GM10248 (cell line): Measurements from ENCODE around the gene SLC9A8.

Source experiments
- CTCF ChIA-PET: fragments of 300-600 bp; sonication (Branson Sonifier 250); formaldehyde crosslinking; extraction: SDS; loops from one replicate; lab custom pipeline; 2021; ENCODE audit warnings: antibody characterized with exemption; lab: Yijun Ruan, JAX
- POLR2A ChIA-PET: fragments of 350-650 bp; sonication (Branson Sonifier 250); formaldehyde crosslinking; extraction: SDS; loops from one replicate; lab custom pipeline; 2020; ENCODE audit warnings: antibody characterized with exemption; lab: Yijun Ruan, JAX
- DNase-seq: peaks from one replicate; pipeline ENCODE4 v3.0.0; 2012; ENCODE audit errors: extremely low spot score
- CTCF ChIP-seq: IDR thresholded peaks from 2 replicates; pipeline ENCODE4 v1.5.1; 2012; ENCODE audit warnings: mild to moderate bottlenecking, low read depth; ENCODE audit errors: extremely low read depth, missing control alignments, control extremely low read depth

The SLC9A8 gene

GRCh38 chr20:49784291-49784690, 28.3 kb upstream of the SLC9A8 start:
- no peak for TF ChIP-seq CTCF
- ChIA-PET POLR2A (no interaction called here), CTCF (interaction anchor here (1.0 to 1.9 kb wide), 4 partner anchors 10 to 174 kb away, joined by 3 to 5 read pairs (median 3); no protein-coding TSS in a partner anchor)
- DNase-seq: no peak

GRCh38 chr20:49785149-49785851, 27.3 kb upstream of the SLC9A8 start:
- DNase-seq: no peak
- TF ChIP-seq CTCF: no peak
- POLR2A ChIA-PET: no interaction called here
- CTCF ChIA-PET: interaction anchor here (0.9 to 1.4 kb wide), 5 partner anchors 9 to 101 kb away, joined by 3 to 5 read pairs (median 4); partner anchors contain the start of gene SLC9A8

- peak; percentile 76 for DNase-seq
- CTCF ChIA-PET: interaction anchor here (0.9 to 1.4 kb wide), 6 partner anchors 9 to 101 kb away, joined by 3 to 5 read pairs (median 4); partner anchors contain the start of gene SLC9A8
- no peak for TF ChIP-seq CTCF
- POLR2A ChIA-PET: no interaction called here
These were observed 26.8 kb upstream of the SLC9A8 start for GRCh38 chr20:49785852-49786175.

- DNase-seq: no peak
- no peak for TF ChIP-seq CTCF
- POLR2A ChIA-PET: no interaction called here
- CTCF ChIA-PET: interaction anchor here (0.9 to 1.4 kb wide), 7 partner anchors 8 to 102 kb away, joined by 3 to 5 read pairs (median 4); partner anchors contain the start of gene SLC9A8
These were observed 26.4 kb upstream of the SLC9A8 start for GRCh38 chr20:49786196-49786595.

- POLR2A ChIA-PET: interaction anchor here (0.5 kb wide), 1 partner anchor 387 kb away, joined by 5 read pairs; no protein-coding TSS in a partner anchor
- CTCF ChIA-PET: interaction anchor here (1.2 to 1.4 kb wide), 5 partner anchors 10 to 59 kb away, joined by 3 to 5 read pairs (median 4); partner anchors contain the start of gene SLC9A8
- no peak for DNase-seq
- TF ChIP-seq CTCF: no peak
These were observed 25.8 kb upstream of the SLC9A8 start for GRCh38 chr20:49786668-49787370.
